Measurements from ENCODE around the gene SLC12A9.

The SLC12A9 gene

GRCh38 chr7:100818366-100818765 is 34.1 kb upstream of the SLC12A9 start:
- no peak for TF ChIP-seq CEBPB (IDR thresholded peaks at IDR 0.05)
- TF ChIP-seq TCF12 (IDR thresholded peaks at IDR 0.05; ENCODE audit: low read depth): no peak
- TF ChIP-seq FOXM1 (IDR thresholded peaks at IDR 0.05; ENCODE audit: borderline replicate concordance, low read depth): no peak
- no peak for TF ChIP-seq EP300 (IDR thresholded peaks at IDR 0.05; ENCODE audit: borderline replicate concordance)
- no peak for TF ChIP-seq NFIC (IDR thresholded peaks at IDR 0.05)
- no peak for TF ChIP-seq ZBTB7A (IDR thresholded peaks at IDR 0.05; ENCODE audit: low read depth)
- no peak for TF ChIP-seq CREB1 (IDR thresholded peaks at IDR 0.05; ENCODE audit: low read depth)
- TF ChIP-seq, protein P1, sequence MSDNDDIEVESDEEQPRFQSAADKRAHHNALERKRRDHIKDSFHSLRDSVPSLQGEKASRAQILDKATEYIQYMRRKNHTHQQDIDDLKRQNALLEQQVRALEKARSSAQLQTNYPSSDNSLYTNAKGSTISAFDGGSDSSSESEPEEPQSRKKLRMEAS (IDR thresholded peaks at IDR 0.05): no peak

- TF ChIP-seq TCF12 (IDR thresholded peaks at IDR 0.05; ENCODE audit: low read depth): no peak
Measured at GRCh38 chr7:100818825-100819224, 33.7 kb upstream of the SLC12A9 start.

GRCh38 chr7:100819586-100819985 is 32.9 kb upstream of the SLC12A9 start:
- TF ChIP-seq, protein P2, sequence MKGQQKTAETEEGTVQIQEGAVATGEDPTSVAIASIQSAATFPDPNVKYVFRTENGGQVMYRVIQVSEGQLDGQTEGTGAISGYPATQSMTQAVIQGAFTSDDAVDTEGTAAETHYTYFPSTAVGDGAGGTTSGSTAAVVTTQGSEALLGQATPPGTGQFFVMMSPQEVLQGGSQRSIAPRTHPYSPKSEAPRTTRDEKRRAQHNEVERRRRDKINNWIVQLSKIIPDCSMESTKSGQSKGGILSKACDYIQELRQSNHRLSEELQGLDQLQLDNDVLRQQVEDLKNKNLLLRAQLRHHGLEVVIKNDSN (IDR thresholded peaks at IDR 0.05): no peak
- TF ChIP-seq REST (IDR thresholded peaks at IDR 0.05; ENCODE audit: low read depth) (no peak), RAD21 (IDR thresholded peaks at IDR 0.05; ENCODE audit: low read depth) (no peak), NFIC (IDR thresholded peaks at IDR 0.05) (no peak), TAF1 (IDR thresholded peaks at IDR 0.05; ENCODE audit: low read depth) (no peak), ZBTB7A (IDR thresholded peaks at IDR 0.05; ENCODE audit: low read depth) (no peak), TCF12 (IDR thresholded peaks at IDR 0.05; ENCODE audit: low read depth) (no peak), CEBPB (IDR thresholded peaks at IDR 0.05) (no peak), FOXM1 (IDR thresholded peaks at IDR 0.05; ENCODE audit: borderline replicate concordance, low read depth) (no peak), CREB1 (IDR thresholded peaks at IDR 0.05; ENCODE audit: low read depth) (no peak), TEAD4 (IDR thresholded peaks at IDR 0.05) (no peak), YY1 (IDR thresholded peaks at IDR 0.05; ENCODE audit: low read depth) (no peak), EP300 (IDR thresholded peaks at IDR 0.05; ENCODE audit: borderline replicate concordance) (no peak), EGR1 (IDR thresholded peaks at IDR 0.05) (no peak)
- TF ChIP-seq, protein P1 (IDR thresholded peaks at IDR 0.05): no peak

- TF ChIP-seq REST (IDR thresholded peaks at IDR 0.05; ENCODE audit: low read depth): no peak
- TF ChIP-seq, protein P1 (IDR thresholded peaks at IDR 0.05): no peak
- TF ChIP-seq, protein P2 (IDR thresholded peaks at IDR 0.05): no peak
- TF ChIP-seq CREB1 (IDR thresholded peaks at IDR 0.05; ENCODE audit: low read depth): no peak
- no peak for TF ChIP-seq RAD21 (IDR thresholded peaks at IDR 0.05; ENCODE audit: low read depth)
- no peak for TF ChIP-seq NFIC (IDR thresholded peaks at IDR 0.05)
- no peak for TF ChIP-seq FOXM1 (IDR thresholded peaks at IDR 0.05; ENCODE audit: borderline replicate concordance, low read depth)
- TF ChIP-seq ZBTB7A (IDR thresholded peaks at IDR 0.05; ENCODE audit: low read depth): no peak
- no peak for TF ChIP-seq CEBPB (IDR thresholded peaks at IDR 0.05)
- TF ChIP-seq YY1 (IDR thresholded peaks at IDR 0.05; ENCODE audit: low read depth): no peak
- no peak for TF ChIP-seq TEAD4 (IDR thresholded peaks at IDR 0.05)
- TF ChIP-seq TCF12 (IDR thresholded peaks at IDR 0.05; ENCODE audit: low read depth): no peak
- no peak for TF ChIP-seq EGR1 (IDR thresholded peaks at IDR 0.05)
- no peak for TF ChIP-seq TAF1 (IDR thresholded peaks at IDR 0.05; ENCODE audit: low read depth)
Measured at GRCh38 chr7:100822236-100823139, 30.0 kb upstream of the SLC12A9 start.

DNA sequence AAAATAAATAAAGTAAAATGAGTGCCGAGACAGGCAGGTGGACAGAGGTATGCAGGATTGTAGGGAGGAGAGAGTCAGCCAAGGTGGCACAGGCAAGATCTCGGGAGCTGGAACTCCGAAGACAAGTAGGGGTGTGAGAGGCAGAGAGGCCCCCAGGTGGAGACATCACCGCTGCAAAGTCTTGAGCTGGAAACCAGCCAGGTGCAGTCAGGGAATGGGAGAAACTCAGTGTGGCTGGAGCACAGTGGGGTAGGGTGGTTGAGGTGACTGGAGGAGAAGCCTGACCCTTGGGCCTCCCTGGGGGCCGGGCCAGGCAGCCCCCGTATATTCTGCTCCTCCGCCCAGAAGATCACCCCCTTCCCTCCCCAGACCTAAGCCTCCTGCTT is 29.4 kb upstream of the SLC12A9 start:
- TF ChIP-seq CREB1 (IDR thresholded peaks at IDR 0.05; ENCODE audit: low read depth) (no peak), TCF12 (IDR thresholded peaks at IDR 0.05; ENCODE audit: low read depth) (no peak), YY1 (IDR thresholded peaks at IDR 0.05; ENCODE audit: low read depth) (no peak), CEBPB (IDR thresholded peaks at IDR 0.05) (no peak), EGR1 (IDR thresholded peaks at IDR 0.05) (no peak), RAD21 (IDR thresholded peaks at IDR 0.05; ENCODE audit: low read depth) (no peak), ZBTB7A (IDR thresholded peaks at IDR 0.05; ENCODE audit: low read depth) (no peak), EP300 (IDR thresholded peaks at IDR 0.05; ENCODE audit: borderline replicate concordance) (no peak), TEAD4 (IDR thresholded peaks at IDR 0.05) (no peak), NFIC (IDR thresholded peaks at IDR 0.05) (no peak), TAF1 (IDR thresholded peaks at IDR 0.05; ENCODE audit: low read depth) (no peak), REST (IDR thresholded peaks at IDR 0.05; ENCODE audit: low read depth) (no peak), FOXM1 (IDR thresholded peaks at IDR 0.05; ENCODE audit: borderline replicate concordance, low read depth) (no peak)
- TF ChIP-seq, protein P1 (IDR thresholded peaks at IDR 0.05): no peak
- TF ChIP-seq, protein P2 (IDR thresholded peaks at IDR 0.05): no peak
